ENCODE data around the gene COL18A1. TPM values are rescaled to one million over a fixed set of nuclear protein-coding genes. Genes with fewer than 3 reads are reported as not detected.

COL18A1 gene
- total and polyA plus RNA-seq, 2 of the 8 experiments (the other 6 are each of a cell fraction or from before 2014, with no cell fraction given), result 145 to 201 TPM

GRCh38 chr21:45374826-45375455 lies 30.0 kb upstream of the COL18A1 start (continued):
- TF ChIP-seq, protein P1, sequence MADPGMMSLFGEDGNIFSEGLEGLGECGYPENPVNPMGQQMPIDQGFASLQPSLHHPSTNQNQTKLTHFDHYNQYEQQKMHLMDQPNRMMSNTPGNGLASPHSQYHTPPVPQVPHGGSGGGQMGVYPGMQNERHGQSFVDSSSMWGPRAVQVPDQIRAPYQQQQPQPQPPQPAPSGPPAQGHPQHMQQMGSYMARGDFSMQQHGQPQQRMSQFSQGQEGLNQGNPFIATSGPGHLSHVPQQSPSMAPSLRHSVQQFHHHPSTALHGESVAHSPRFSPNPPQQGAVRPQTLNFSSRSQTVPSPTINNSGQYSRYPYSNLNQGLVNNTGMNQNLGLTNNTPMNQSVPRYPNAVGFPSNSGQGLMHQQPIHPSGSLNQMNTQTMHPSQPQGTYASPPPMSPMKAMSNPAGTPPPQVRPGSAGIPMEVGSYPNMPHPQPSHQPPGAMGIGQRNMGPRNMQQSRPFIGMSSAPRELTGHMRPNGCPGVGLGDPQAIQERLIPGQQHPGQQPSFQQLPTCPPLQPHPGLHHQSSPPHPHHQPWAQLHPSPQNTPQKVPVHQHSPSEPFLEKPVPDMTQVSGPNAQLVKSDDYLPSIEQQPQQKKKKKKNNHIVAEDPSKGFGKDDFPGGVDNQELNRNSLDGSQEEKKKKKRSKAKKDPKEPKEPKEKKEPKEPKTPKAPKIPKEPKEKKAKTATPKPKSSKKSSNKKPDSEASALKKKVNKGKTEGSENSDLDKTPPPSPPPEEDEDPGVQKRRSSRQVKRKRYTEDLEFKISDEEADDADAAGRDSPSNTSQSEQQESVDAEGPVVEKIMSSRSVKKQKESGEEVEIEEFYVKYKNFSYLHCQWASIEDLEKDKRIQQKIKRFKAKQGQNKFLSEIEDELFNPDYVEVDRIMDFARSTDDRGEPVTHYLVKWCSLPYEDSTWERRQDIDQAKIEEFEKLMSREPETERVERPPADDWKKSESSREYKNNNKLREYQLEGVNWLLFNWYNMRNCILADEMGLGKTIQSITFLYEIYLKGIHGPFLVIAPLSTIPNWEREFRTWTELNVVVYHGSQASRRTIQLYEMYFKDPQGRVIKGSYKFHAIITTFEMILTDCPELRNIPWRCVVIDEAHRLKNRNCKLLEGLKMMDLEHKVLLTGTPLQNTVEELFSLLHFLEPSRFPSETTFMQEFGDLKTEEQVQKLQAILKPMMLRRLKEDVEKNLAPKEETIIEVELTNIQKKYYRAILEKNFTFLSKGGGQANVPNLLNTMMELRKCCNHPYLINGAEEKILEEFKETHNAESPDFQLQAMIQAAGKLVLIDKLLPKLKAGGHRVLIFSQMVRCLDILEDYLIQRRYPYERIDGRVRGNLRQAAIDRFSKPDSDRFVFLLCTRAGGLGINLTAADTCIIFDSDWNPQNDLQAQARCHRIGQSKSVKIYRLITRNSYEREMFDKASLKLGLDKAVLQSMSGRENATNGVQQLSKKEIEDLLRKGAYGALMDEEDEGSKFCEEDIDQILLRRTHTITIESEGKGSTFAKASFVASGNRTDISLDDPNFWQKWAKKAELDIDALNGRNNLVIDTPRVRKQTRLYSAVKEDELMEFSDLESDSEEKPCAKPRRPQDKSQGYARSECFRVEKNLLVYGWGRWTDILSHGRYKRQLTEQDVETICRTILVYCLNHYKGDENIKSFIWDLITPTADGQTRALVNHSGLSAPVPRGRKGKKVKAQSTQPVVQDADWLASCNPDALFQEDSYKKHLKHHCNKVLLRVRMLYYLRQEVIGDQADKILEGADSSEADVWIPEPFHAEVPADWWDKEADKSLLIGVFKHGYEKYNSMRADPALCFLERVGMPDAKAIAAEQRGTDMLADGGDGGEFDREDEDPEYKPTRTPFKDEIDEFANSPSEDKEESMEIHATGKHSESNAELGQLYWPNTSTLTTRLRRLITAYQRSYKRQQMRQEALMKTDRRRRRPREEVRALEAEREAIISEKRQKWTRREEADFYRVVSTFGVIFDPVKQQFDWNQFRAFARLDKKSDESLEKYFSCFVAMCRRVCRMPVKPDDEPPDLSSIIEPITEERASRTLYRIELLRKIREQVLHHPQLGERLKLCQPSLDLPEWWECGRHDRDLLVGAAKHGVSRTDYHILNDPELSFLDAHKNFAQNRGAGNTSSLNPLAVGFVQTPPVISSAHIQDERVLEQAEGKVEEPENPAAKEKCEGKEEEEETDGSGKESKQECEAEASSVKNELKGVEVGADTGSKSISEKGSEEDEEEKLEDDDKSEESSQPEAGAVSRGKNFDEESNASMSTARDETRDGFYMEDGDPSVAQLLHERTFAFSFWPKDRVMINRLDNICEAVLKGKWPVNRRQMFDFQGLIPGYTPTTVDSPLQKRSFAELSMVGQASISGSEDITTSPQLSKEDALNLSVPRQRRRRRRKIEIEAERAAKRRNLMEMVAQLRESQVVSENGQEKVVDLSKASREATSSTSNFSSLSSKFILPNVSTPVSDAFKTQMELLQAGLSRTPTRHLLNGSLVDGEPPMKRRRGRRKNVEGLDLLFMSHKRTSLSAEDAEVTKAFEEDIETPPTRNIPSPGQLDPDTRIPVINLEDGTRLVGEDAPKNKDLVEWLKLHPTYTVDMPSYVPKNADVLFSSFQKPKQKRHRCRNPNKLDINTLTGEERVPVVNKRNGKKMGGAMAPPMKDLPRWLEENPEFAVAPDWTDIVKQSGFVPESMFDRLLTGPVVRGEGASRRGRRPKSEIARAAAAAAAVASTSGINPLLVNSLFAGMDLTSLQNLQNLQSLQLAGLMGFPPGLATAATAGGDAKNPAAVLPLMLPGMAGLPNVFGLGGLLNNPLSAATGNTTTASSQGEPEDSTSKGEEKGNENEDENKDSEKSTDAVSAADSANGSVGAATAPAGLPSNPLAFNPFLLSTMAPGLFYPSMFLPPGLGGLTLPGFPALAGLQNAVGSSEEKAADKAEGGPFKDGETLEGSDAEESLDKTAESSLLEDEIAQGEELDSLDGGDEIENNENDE (IDR thresholded peaks at IDR 0.05; ENCODE audit: insufficient replicate concordance, low read length), result no peak
- TF ChIP-seq RXRA (IDR thresholded peaks at IDR 0.05; ENCODE audit: insufficient read depth, low read depth, low read length) (no peak), SUZ12 (IDR thresholded peaks at IDR 0.05; ENCODE audit: low read length) (no peak), TEAD4 (IDR thresholded peaks at IDR 0.05; ENCODE audit: low read depth, low read length) (no peak), NANOG (IDR thresholded peaks at IDR 0.05; ENCODE audit: insufficient read depth, low read depth, low read length, poor library complexity, severe bottlenecking) (no peak), SP1 (IDR thresholded peaks at IDR 0.05; ENCODE audit: low read depth, low read length) (no peak), YY1 (IDR thresholded peaks at IDR 0.05; ENCODE audit: low read depth, low read length) (no peak), TBP (IDR thresholded peaks at IDR 0.05; ENCODE audit: low read depth, low read length) (no peak), SIRT6 (IDR thresholded peaks at IDR 0.05; ENCODE audit: low read length) (no peak)

Measured in H1 (cell line).